ENCODE data around the gene MEI4.

- TF ChIP-seq CTCF (IDR thresholded peaks at IDR 0.05) = peak in 3 of 4 experiments; percentile 58 to 60 (median 60)
- TF ChIP-seq POLR2AphosphoS5 (IDR thresholded peaks at IDR 0.05) = no peak
- no peak for TF ChIP-seq POLR2A (IDR thresholded peaks at IDR 0.05)
These were observed 87.5 kb downstream of the MEI4 start for GRCh38 chr6:77740380-77740779.

Data from prostate gland (tissue), 2 donors.